Stimulated activated CD4-positive, alpha-beta T cell treated with anti-CD3 and anti-CD28 coated beads, TNF-alpha, amount 100 ng/mL, for 1 hour (primary cell): ENCODE results near the gene CMIP.
"Not testable (repeated sequence)": the region's sequence is repeated elsewhere in the genome, so short reads cannot be mapped to it uniquely, and the experiment has no call there.

Experiments used
- DNase-seq, 3 donors: peaks; one replicate each; pipeline ENCODE4 v3.0.0-alpha.2; 2020; ENCODE audit warnings: low read depth in 3 of 3, low spot score in 1 of 3

CMIP gene

DNA sequence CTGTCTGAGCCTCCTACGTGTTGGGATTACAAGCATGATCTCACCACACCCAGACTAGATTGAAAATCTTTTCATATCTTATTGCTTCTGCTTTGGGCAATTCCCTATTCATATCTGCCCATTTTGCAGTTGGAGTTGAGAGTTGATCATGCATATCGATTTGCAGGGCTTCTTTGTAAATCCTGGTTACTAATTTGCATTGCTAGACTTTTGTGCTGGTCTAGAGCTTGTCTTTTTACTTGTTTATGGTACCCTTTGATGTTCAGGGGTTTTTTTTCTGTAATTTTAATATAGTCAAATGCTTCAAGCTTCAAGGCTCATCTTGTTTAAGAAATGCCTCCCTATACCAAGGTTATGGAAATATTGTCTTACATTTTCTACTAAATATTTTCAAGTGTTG is 23.5 kb upstream of the CMIP start:
- no peak for DNase-seq

DNA sequence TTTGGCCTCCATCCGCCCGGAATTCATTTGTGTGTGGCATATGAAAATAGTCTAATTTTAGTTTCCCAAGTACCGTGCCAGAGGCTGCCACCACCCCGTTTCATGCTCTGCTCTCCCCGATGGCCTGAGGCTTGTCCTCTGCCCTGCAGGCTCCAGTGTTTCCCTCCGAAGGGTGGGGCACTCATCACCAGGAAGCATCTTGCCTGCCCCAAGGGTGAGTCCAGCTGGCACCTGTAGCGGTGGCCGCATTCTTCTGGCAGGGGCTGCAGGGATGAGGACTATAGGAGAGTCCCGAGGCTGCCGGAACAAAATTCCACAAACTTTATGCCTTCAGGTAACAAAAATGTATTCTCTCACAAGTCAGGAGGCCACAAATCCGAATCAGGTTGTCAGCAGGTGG is 23.1 kb upstream of the CMIP start:
- no peak for DNase-seq

DNA sequence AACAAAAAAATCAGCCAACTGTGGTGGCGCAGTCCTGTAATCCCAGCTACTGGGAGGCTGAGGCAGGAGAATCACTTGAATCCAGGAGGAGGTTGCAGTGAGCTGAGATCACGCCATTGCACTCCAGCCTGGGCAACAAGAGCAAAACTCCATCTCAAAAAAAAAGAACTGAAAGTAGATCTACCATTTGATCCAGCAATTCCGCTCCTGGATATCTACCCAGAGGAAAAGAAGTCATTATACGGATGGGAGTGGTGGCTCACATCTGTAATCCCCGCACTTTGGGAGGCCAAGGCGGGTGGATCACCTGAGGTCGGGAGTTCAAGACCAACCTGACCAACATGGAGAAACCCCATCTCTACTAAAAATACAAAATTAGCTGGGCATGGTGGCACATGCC is 22.5 kb upstream of the CMIP start:
- DNase-seq, result not testable (repeated sequence)

DNA sequence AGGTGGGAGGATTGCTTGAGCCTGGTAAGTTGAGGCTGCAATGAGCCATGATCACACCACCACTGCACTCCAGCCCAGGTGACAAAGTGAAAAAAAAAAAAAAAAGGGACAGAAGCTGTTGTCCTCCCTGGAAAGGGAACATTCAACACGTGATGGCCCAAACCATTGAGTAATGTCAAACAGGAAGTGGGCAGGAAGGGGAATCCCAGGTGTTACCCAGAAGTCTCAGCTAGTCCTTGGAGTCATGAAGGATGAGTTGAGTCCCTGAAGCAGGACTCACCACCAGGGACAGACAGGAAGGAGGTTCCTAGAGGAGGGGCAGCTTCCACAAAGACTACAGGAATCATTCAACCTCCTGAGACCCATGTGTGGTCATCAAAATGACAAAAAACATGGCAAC is 19.8 kb upstream of the CMIP start:
- no peak for DNase-seq

DNA sequence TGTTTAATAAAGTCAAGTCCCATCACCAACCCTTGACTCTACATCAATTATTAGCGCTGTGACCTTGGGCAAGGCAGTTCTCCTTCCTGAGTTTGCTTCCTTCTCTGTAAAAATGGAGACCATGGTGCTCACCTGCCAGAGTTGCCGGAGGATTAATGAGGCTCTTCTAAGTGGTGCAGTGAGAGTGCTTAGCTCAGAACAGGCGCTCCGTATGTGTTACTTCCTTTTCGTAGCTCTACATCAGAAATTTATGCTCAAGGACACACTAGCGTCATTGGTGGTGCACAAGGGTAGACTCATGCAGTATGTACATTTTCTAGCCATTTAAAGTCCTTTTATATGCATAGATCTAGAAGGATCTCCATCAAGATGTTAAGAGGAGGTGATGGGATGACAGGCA is 17.4 kb upstream of the CMIP start:
- DNase-seq, result no peak

DNA sequence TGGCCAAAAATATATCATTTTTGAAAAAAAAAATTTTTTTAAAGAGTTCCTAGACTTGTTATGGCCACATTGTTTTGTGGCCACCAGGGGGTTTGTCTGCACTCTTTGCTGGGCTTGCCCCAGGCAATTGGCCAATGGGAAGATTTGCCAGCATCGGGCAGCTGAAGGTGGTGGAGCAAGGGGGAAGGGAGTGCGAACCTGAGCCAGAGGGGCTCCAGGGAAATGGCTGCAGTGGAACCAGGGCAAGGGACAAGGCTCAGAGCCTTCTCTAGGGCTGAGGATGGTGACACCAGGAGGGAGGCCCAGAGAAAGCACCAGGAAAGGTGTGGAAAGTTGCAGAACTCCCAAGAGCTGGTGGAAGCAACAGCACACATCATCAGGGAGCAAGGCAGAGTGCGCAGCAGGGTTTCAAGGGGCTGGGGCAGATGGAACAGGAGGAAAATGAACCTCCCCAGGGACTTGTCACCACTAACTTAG is 15.5 kb upstream of the CMIP start:
- DNase-seq, result no peak

DNA sequence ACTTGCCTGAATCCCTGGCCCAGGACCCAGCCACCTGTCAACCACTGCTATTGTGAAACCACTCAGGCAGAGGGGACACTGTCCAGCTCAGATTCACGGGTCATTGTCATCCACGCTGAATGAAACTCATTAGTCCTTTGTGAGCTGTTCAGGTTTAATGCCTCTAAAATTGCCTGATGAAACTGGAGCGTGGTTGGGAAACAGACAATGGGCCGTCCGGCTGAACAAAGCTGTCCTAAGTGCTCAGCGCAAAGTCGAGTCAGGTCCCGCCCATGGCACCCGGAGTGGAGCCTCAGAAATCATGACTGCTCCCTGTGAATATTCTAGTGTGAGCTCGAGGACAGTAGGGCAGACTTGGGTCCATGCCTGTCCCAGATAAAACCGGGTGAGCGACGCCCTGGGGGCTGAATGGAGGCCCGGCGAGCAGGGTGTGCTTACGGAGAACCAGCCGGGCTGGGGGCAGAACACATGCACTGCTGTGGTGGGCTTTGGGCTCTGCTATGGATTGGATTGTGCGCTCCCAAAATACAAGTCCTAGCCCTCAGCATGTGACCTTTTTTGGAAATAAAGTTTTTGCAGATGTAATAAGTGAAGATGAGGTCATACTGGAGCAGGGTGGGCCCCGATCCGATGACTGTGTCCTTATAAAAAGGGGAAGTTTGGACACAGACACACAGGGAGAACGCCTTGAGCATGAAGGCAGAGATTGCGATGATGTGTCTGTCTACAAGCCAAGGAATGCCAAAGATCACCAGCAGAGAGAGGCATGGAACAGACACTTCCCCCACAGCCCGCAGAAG is 12.9 kb upstream of the CMIP start:
- DNase-seq, result no peak

DNA sequence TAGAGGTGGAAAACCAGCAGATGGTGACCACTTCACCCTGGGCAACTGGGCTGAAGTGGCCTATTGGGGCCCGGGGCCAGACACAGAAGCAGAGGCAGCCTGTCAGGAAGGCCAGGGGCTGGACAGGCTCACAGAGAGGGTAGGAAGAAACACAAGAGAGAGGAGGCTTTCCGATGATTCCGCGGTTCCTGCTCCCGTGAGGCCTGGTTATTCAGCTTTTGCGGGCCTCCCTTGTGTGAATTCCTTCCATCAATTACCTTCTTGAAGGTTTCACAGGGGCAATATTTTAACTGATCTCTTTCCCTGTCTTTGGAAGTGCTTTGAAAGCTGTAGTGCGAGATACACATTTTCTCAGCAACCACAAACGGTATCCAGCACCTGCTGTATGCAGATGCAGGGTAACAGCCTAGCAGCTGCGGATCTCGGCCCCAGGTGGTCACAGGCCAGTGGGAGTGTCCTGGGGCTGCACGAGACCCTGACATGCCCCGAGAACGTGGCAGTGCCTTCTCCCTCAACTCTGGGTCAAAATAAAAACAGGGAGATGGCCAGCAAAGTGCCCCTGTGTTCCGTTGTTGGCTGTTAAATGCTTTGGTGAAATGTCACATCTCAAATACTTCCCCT is 11.6 kb upstream of the CMIP start:
- DNase-seq, result no peak

DNA sequence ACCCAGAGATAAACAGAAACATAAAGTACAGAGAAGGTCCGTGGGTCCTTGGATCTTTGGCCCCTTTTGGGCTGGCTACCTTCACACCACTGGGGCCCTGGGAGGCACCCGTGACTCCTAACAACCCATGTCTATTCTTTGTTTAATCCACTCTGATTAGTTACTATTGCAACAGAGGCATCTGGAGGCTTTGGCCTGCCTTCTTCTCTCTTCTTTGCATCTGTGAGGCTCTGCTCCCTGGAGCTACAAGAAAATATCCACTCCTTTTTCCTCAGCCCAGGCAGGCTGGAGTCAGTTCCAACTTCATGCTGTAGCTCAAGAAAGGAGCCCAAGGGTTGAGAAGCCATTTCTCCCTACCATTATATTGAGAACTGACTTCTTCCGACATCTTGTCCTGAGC is 9.5 kb upstream of the CMIP start:
- DNase-seq, result no peak

DNA sequence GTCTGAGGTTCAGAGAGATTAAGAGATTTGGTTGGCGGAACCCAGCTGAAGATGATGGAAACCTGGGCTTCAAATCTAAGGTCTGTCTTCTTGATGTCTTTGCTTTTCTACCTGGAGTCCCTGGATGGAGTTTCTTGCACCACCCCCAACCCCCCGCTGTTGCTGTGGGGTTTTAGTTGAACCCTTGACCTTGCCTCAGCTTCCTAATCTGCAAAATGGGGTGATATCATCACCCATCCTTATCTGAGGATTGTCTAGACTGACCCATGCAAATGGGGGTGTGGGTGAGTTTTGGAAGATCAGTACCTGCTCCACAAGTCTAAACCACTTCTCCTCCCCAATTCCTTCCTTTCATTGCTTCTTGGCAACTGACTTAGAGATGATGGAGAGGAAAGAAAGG is 9.0 kb upstream of the CMIP start:
- DNase-seq, result no peak

DNA sequence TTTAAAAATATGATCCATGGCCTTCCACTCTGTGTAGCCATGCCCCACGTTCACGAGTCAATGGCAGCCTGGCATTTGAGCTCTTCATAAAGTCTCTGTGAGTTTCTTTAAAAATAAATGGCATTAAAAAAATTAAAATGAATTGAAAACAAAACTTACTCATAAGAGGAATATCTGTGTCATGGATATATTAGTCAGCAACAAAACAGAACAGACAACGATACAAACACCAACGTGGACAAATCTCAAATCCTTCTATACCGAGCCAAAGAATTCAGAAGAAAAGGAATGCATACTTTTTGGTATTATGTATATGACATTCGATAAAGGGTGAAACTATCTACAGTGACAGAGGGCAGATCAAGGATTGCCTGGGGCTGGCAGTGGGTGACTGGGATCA is 8.2 kb upstream of the CMIP start:
- DNase-seq, result no peak

DNA sequence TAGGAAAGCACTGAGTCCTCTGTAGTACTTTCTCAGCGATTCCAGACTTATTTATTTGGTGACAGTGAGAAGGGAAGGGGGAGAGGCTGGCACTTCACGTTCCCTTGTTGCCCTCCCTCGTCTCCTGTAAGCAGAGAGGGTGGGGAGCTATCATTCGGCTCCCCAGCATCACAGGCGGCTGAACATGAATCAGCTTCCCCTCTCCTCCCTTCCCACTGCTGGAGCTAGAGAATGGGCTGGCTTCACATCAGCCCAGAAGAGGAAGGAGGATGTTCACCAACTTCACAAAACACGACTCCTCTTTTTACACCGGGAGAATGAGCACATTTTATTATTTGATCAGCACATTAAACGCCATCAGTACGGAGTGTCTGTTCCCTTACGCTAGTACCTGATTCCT is 6.7 kb upstream of the CMIP start:
- DNase-seq, result no peak

DNA sequence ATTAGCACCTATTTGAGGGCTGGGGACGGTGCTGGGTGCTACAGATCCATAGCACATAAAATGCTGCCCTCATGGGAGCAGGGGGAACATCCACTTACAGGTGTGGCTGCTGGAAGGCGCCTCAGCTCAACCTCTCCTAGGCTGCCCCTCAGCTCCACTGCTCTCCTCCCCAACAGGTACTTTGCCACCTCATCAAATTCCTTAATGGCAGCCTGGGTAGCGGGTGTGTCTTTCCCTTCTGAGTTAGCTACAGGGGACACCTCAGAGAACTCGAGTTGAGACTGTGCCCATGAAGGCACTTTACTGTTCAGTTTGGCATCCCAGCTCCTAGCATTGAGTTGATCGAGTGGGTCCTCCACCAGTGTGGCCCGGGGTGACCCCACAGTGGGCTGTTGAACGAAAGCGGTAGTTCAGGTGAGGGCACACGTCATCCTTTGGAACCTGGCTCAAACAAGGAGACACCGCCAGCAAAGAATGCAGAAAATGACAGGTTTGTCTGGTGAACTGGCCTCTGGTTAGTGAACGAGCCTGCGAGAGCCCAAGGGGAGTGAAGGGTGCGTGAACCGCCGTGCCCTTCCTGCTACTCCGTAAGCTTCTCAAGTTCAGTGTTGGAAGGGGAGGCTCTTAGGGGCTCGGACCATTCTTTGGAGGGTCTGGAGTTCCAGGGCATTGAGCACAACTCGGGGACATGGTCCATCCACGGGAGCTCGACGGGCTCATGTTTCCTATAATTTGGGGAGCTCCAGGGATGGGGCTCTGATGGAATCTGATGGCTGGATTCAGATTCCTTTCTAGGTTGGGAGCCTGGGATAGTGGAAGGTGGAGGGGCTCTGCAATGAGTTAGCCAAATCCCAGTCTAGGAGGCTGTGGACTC is 3.5 kb upstream of the CMIP start:
- no peak for DNase-seq

DNA sequence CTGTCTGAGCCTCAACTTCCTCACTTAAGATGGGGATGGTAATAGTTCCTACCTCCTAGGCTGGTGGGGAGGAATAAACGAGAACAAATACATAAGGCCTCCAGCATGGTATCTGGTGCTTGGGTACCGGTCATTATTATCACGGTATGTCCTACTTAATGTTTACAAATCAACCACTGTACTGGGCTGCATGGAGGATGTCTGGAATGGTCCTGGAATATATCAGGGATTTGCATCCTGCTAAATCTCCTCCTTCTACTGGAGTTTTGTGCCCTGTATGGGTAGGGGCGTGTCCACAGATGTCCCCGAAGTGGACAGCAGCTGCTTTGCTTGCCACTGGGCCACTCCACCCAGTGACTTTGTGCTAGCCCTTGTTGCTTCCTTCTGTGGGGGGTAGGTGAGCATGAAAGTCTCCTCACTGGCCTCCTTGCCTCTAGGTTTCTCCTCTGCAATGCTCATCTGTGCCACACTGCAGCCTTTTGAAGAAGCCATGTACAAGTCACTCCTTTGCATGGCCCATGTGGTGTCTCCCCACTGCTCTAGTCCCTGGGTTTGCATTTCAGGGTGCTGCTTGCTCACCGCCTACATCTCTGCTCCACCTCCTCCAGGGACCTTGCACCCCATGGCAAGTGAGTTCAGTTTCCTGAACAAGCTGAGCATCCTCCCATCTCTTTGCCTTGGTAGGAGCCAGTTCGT is 2.2 kb upstream of the CMIP start:
- no peak for DNase-seq

DNA sequence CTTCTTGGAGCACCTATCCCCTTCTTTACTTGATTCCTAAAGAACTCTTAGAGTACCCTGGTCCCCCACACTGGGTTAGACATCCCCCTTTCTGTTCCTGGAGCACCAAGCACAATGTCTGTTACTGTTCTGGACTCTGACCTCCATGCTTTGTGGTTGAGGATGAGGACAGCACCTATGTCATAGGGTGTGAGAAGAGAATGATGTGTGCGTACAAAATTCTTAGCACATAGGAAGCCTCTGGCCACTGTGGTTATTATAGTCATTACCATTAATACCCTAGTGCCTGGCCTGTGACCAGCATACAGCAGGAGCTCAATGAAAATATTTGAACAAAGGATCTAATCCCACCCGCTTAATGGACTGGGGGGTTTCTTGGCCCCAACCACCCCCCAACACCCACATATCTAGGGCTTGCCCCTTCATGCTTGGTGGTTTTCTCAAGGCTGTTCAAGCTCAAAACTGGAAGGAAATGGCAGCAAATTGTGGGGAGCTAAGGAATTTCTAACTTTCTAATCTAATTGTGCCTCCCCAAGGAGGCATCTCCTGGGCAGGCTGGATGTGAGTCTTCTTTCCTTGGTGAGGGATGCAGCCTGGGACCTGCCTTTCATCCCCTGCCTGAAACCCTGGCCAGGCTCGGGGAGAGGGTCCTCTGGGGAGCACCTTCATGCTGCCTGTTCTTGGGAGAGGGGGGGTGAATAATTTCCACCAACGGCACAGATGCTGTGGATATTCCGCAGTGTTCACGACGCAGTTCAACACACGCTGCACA is 1.5 kb upstream of the CMIP start:
- DNase-seq, result no peak

DNA sequence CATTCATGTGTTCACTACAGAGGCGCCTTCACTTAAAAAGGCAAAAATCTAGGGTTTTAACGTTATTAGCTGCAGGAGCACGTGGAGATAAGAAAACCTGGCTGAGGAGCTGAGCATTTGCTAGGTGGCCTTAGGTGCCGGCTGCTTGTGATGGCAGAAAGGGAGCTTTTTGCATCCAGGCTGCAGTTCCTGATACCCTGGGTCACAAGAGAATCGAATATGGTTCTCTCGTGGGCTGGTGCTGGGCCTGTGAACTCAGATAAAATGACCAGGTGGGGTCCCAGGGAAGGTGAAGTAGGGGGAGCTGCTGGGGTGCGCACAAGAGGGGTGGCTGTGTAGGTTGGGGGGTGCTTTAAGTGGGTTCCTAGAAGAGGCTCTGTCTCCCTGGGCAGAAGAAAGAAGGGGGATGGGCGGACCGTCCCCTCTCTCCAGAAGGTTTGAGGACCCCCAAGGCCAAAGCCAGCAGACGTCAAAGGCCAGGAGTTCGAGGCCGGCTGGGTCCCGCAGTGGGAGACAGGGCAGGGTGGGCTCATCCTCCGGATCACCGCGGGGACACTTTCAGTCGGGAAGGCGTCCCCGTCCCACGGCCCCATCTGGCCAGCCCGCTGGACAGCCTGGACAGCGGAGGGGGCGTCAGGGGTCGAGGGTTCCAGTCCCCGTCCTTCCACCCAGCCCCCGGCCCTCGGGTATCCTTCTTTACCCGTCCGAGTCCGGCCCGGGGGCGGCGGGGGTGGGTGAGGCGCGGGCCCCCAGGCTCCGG is 740 bp upstream of the CMIP start:
- no peak for DNase-seq

DNA sequence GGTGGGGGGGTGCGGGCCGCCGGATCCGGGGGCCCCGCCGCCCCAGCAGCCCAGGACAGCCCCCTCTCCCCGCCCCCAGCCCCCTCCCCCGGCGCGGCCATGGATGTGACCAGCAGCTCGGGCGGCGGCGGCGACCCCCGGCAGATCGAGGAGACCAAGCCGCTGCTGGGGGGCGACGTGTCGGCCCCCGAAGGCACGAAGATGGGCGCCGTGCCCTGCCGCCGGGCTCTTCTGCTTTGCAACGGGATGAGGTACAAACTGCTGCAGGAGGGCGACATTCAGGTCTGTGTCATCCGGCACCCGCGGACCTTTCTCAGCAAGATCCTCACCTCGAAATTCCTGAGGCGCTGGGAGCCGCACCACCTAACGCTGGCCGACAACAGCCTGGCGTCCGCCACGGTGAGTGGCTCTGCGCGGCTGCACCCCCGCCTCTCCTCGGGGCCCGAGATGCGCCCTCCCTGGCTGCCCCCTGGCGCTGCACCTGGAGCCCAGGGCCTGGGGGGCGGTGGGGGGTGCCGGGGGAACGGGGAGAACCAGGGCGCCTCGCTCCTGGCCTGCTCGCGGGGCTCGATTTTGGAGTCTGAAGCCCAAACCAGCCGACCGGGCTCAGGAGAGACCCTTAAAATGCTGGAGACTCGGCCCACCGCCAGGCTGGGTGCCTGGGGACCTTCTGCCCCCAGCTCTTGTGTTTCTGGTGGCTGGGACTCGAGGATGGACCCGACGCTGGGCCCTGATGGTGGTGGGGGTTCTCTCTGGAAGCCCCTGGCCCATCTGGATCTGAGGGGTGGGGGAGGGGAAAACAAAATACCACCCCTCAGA is 744 bp downstream of the CMIP start:
- no peak for DNase-seq

DNA sequence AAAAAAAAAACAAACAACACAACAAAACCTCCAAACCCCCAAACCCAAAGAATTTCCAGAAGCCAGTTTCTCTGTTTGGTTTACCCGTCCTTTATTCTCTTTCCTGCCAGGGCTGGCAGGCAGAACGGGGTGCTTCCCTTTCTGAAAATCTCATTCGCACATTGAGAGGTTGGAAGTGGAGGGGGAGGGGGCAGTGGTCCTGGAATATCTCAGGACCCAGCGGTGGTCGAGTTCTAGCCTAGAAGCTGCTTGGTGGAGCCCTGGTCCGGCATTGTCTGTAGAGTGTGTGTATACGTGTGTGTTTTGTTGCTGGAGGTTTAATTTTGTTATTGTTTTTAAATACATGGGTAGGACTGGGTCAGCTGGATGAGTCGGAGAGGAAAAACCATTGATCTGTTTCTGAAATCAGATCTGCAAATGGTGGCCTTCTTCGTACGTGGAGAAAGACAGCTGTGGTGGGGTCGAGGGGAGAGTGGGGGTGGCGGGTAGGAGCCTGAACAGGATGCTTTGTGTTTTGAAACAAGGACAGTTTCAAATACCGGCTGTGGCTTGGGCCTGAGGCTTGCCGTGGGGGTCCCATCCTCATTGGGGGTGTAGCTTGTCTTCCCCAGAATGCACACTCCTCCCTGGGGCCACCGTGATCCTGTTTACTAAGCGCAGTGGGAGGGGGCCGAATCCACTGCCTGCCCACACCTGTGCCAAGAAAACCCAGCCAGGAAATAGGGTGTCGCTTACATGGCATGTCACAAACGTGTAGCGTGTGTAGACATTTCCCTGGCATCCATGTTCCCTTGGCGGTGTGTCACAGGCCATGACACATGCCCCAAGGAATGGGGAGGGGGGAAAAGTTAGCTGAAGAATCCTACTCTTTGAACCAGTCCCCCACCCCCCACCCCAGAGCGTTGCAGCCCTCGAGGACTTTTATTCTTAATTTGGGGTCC is 1.6 kb downstream of the CMIP start:
- DNase-seq, result no peak
